Inferior parietal cortex (tissue), 1 donor: ENCODE data around the gene KRTAP4-4.
"Not testable (repeated sequence)": the region's sequence is repeated elsewhere in the genome, so short reads cannot be mapped to it uniquely, and the experiment has no call there.

ENCODE experiments used
- DNase-seq: peaks from one replicate; pipeline ENCODE4 v3.0.0-alpha.2; 2016; ENCODE audit errors: extremely low spot score

KRTAP4-4 gene

DNA sequence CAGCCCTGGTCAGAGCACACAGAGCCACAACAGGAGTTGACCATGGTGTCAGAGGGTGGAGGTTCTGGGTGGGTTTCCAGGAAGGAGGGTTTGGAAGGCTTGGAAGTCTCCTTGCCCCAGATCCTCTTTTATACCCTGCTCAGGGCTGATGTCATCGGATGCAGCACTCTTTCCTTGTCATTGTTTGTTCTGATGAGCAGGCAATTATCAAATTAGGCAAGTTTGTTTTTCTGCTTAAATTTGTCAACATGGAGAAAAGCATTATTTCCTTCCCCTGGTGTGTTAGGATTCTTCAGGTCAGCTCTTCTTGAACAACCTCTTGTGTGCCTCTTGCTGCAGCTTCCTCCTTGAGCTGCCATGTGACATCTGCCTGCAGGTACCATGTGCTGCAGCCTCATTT is at the start of gene KRTAP4-4:
Gene KRTAP4-4 (minus strand): TSS at position 101 of the 400 bp plus-strand sequence. CDS start 57 bp downstream, at position 44.
- DNase-seq = no peak

DNA sequence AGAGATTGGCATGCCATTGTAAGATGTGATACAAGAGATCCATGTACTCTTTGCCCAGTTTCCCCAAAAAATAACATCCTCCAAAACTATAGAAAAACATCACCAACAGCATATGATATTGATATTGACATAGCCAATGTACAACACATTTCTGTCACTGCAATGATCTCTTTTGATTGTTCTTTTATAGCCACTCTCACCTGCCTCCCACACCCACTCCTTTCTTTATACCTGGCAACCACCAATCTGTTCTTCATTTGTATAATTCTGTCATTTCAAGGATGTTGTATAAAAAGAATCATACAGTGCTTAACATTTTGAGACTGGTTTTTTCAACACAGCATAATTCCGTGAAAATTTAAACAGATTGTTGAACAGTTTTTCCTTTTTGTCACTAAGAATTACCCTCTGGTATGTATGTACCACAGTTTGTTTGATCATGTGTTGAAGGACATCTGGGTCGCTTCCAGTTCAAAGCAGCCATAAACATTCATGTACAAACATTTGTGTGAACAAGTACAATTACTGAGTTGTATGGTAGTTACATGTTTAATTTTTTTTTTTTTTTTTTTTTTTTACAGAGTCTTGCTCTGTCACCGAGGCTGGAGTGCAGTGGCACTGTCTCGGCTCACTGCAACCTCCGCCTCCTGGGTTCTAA is 39.0 kb upstream of the KRTAP4-4 start:
- DNase-seq = no peak

GRCh38 chr17:41196068-41196467 is 35.5 kb upstream of the KRTAP4-4 start:
- no peak for DNase-seq

DNA sequence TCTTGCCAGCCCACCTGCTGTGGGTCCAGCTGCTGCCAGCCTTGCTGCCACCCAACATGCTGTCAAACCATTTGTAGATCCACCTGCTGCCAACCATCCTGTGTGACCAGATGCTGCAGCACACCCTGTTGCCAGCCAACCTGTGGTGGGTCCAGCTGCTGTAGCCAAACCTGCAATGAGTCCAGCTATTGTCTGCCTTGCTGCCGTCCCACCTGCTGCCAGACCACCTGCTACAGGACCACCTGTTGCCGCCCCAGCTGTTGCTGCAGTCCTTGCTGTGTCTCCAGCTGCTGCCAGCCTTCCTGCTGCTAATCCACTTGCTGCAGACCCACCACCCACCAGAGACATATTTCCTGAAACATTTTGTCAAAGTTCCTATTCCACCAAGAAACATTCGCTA is 29.8 kb upstream of the KRTAP4-4 start:
- DNase-seq = no peak

DNA sequence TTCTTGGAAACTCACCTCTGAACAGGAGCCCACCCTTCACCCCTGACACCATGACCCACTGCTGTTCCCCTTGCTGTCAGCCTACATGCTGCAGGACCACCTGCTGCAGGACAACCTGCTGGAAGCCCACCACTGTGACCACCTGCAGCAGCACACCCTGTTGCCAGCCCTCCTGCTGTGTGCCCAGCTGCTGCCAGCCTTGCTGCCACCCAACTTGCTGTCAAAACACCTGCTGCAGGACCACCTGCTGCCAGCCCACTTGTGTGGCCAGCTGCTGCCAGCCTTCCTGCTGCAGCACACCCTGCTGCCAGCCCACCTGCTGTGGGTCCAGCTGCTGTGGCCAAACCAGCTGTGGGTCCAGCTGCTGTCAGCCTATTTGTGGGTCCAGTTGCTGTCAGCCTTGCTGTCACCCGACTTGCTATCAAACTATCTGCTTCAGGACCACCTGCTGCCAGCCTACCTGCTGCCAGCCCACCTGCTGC is 29.3 kb upstream of the KRTAP4-4 start, which contains the start of gene KRTAP9-1:
Gene KRTAP9-1 (plus strand): TSS at position 51 of the 482 bp plus-strand sequence. CDS start 0 bp downstream, at position 51.
- DNase-seq = not testable (repeated sequence)

GRCh38 chr17:41186872-41187271 is 26.3 kb upstream of the KRTAP4-4 start:
- no peak for DNase-seq

DNA sequence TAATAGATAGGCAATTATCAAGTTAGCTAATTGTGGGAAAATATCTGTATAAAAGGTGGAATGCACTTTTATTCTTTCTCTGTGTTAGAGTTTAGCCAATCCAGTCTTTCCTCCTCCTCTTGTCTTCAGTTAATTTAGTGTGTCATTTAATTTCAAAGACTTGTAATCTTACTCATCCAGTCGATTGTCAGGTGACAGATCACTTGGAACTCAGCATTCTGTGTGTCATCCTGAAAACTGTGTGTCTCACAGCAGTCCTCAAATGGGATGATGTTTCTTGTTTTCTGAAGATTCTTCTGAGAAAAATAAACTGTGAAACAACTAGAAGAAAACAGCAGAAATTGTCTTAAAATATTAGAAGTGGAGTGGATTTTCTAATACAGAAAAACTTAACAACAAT is 24.5 kb upstream of the KRTAP4-4 start:
- DNase-seq = no peak

- no peak for DNase-seq
Observed at GRCh38 chr17:41184480-41184961, 24.0 kb upstream of the KRTAP4-4 start, which contains the start of gene KRTAP4-1. KRTAP4-1 (minus strand) TSS chr17:41184911; CDS start chr17:41184854, 57 bp downstream.

DNA sequence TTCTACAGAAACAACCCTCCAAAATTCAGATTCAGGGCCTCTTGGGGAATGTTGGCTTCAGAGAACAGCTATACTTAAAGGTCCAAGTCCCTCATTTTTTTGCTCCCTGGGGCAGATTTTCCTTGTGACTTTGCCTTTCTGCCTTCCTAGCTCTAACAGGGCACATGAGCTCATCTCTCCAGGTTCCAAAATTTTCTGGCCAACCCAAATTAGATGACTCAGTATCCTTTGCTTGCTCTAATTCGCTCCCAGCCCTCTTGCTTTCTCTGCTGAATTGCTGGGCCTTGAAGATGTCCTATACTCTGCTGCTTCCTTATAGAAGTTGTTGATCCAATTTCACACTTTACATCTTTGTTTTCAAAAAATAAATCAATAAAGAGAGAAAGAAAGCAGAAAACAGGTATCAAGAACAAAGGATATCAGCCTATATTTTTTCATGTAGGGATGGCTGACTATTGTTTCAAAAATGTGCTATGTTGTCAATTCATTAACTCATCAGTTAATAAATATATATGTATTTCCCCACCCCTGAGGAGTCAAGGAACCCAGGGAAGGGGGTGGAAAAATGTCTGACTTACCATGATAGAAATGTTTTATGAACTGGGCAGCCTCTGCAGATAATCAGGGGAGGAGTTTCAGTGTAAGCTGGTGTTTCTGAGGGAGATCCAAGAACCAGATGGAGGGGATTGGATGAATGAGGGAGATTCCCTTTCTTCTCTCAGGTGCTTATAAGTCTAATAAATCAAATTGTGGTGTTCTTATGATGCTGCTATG is 18.5 kb upstream of the KRTAP4-4 start:
- DNase-seq = no peak

- DNase-seq = no peak
Observed at GRCh38 chr17:41178341-41178740, 17.8 kb upstream of the KRTAP4-4 start.

GRCh38 chr17:41177727-41178271 is 17.3 kb upstream of the KRTAP4-4 start, which contains the start of gene KRTAP4-2:
KRTAP4-2 (minus strand) TSS chr17:41178221; CDS start chr17:41178164, 57 bp downstream.
- no peak for DNase-seq

DNA sequence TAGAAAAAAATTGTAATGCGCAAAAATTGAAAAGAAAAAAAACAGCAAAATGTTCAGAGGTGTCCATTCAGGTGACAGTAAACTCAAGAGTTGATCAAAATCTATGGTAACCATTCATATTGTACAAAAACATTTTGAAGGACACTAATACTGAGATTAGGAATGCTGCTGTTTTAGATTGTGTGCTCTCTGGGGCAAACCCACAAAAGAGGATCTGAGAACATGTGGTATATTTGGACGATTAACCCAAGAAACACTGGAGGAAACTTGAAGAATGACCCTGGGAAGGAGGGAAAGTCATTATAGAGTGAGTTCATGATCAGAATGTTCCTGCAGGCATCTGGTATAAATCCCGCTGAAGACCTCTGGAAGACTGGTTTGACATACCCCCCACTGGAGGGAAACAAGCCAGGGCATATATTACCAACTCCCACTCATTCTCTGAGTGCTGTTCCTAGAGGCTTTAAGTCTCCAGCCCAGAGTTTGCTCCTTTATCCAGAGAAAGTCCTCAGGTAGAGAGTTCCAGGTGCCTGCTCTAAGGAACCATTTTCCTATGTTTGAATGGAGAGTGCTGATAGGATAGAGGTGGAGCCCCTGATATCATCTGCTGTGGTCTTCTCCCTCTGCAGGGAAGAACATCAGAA is 16.3 kb upstream of the KRTAP4-4 start:
- DNase-seq = no peak

- no peak for DNase-seq
Observed at GRCh38 chr17:41171886-41172285, 11.3 kb upstream of the KRTAP4-4 start.

GRCh38 chr17:41168121-41168520 is 7.6 kb upstream of the KRTAP4-4 start, which contains the start of gene KRTAP4-3:
KRTAP4-3 (minus strand) TSS chr17:41168221; CDS start chr17:41168172, 49 bp downstream.
- DNase-seq = no peak

DNA sequence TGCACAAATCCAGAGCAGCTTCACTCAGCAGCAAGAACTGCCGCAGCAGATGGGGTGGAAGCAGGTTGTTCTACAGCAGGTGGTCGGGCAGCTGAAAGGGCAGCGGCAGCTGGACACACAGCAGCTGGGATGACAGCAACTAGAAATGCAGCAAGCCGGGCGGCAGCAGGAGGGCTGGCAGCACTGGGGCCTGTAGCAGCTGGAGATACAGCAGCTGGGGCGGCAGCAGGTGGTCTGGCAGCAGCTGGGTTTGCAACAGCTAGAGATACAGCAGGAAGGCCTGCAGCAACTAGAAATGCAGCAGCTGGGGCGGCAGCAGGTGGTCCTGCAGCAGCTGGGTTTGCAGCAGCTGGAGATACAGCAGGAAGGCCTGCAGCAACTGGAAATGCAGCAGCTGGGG is 7.0 kb upstream of the KRTAP4-4 start:
- DNase-seq = no peak

- DNase-seq = no peak
Observed at GRCh38 chr17:41163828-41164227, 3.3 kb upstream of the KRTAP4-4 start.

DNA sequence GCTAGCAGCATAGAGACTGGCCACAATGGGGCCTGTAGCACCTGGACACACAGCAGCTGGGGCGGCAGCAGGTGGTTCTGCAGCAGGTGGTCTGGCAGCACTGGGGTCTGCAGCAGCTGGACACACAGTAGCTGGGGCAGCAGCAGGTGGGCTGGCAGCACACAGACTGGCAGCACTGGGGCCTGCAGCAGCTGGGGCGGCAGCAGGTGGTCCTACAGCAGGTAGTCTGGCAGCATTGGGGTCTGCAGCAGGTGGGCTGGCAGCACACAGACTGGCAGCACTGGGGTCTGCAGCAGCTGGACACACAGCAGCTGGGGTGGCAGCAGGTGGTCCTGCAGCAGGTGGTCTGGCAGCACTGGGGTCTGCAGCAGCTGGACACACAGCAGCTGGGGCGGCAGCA is 358 bp downstream of the KRTAP4-4 start:
- DNase-seq = not testable (repeated sequence)

DNA sequence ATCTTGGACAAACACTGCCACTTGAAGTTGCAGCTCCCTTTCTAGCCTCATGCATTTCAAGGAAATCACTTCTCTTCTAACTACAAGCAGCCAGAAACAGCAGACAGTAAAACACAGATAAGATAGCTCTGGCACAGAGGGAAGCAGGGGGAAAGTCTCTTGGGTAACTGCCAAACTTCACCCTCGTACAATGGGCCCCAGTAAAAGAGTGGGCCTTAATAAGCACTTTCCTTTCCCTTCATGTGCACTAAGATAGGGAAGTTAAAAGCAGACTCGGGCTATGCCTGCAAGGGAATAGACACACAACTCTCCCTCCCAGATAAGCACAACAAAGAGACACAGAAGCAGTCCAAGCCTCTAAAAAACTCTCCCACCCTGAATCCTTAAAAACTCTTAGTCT is 6.7 kb downstream of the KRTAP4-4 start:
- no peak for DNase-seq

DNA sequence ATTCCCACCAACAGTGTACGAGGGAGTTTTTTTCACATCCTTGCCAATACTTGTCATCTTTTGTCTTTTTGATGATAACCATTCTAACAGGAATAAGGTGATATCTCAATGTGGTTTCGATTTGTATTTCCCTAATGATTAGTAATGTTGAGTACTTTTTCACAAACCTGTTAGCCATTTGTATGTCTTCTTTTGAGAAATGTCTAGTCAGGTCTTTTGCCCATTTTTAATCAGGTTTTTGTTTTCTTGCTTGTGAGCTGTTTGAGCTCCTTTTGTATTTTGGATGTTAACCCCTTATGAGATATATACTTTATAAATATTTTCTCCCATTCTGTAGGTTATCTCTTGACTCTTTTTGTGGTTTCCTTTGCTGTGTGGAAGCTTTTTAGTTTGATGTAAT is 9.0 kb downstream of the KRTAP4-4 start:
- DNase-seq = no peak

GRCh38 chr17:41150026-41150425 is 10.5 kb downstream of the KRTAP4-4 start:
- no peak for DNase-seq

DNA sequence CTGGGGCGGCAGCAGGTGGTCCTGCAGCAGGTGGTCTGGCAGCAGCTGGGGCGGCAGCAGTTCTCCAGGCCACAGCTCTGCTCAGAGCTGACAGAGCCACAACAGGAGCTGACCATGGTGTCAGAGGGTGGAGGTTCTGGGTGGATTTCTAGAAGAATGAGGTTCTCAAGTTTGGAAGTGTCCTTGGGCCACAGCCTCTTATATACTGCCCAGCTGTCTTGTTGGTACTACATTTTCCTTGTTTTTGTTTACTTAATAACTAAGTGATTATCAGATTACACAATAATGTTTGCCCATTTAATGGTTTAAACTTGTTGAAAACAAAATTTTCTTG is 10.9 kb downstream of the KRTAP4-4 start, which contains the start of gene KRTAP4-5:
Gene KRTAP4-5 (minus strand): TSS at position 174 of the 334 bp plus-strand sequence. CDS start 58 bp downstream, at position 116.
- DNase-seq = no peak
